Measurements from ENCODE around the gene FXYD1. TPM values are rescaled to one million over a fixed set of nuclear protein-coding genes. Genes with fewer than 3 reads are reported as not detected.

The FXYD1 gene
- total RNA-seq, 1 experiment from 2014 or later, result 13.3 TPM

- CTCF ChIA-PET, result interaction anchor here (0.7 to 5.2 kb wide), 23 partner anchors 10 to 232 kb away, joined by 3 to 72 read pairs (median 6); partner anchors contain the start of genes FXYD3, FXYD5 and HPN
- POLR2A ChIA-PET, result interaction anchor here (0.6 kb wide), 1 partner anchor 69 kb away, joined by 3 read pairs; no protein-coding TSS in a partner anchor
Measured at GRCh38 chr19:35136231-35136630, 2.4 kb upstream of the FXYD1 start.

GRCh38 chr19:35136977-35137702, 1.5 kb upstream of the FXYD1 start:
- POLR2A ChIA-PET, result no interaction called here
- H3K4me3 Mint-ChIP-seq, result no peak overlapping the region

More at GRCh38 chr19:35136231-35136630, 2.4 kb upstream of the FXYD1 start:
- H3K27me3 Mint-ChIP-seq (ENCODE audit: low read depth), result peaks cover 15% of the 10 kb centered on the region
- TF ChIP-seq, protein P1, sequence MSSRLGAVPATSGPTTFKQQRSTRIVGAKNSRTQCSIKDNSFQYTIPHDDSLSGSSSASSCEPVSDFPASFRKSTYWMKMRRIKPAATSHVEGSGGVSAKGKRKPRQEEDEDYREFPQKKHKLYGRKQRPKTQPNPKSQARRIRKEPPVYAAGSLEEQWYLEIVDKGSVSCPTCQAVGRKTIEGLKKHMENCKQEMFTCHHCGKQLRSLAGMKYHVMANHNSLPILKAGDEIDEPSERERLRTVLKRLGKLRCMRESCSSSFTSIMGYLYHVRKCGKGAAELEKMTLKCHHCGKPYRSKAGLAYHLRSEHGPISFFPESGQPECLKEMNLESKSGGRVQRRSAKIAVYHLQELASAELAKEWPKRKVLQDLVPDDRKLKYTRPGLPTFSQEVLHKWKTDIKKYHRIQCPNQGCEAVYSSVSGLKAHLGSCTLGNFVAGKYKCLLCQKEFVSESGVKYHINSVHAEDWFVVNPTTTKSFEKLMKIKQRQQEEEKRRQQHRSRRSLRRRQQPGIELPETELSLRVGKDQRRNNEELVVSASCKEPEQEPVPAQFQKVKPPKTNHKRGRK (CRISPR knock-in tag; IDR thresholded peaks at IDR 0.05; ENCODE audit: borderline replicate concordance), result no peak
- no peak for TF ChIP-seq IRF2 (CRISPR knock-in tag; IDR thresholded peaks at IDR 0.05; ENCODE audit: borderline replicate concordance, low read depth)
- TF ChIP-seq FOXK1 (CRISPR knock-in tag; IDR thresholded peaks at IDR 0.05), result no peak
- TF ChIP-seq, protein P2, sequence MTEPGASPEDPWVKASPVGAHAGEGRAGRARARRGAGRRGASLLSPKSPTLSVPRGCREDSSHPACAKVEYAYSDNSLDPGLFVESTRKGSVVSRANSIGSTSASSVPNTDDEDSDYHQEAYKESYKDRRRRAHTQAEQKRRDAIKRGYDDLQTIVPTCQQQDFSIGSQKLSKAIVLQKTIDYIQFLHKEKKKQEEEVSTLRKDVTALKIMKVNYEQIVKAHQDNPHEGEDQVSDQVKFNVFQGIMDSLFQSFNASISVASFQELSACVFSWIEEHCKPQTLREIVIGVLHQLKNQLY (CRISPR knock-in tag; IDR thresholded peaks at IDR 0.05), result no peak
- peaks cover 4% of the 10 kb centered on the region; the same call in 1 of the 2 replicates for H3K36me3 Mint-ChIP-seq
- peaks cover 28% of the 10 kb centered on the region for H3K4me1 Mint-ChIP-seq
- no peak overlapping the region for H3K27ac Mint-ChIP-seq
- H3K9me3 Mint-ChIP-seq, result peaks cover 12% of the 10 kb centered on the region
- DNase-seq (ENCODE audit: low spot score), result no peak
- no peak overlapping the region for H3K4me3 Mint-ChIP-seq
- ATAC-seq, result no peak

GRCh38 chr19:35140207-35140961, 1.8 kb downstream of the FXYD1 start:
- Mint-ChIP-seq H3K27ac (no peak overlapping the region), H3K4me1 (peaks cover 49% of the 10 kb centered on the region), H3K9me3 (no peaks in the 10 kb centered on the region), H3K4me3 (peak overlapping the region; percentile 65), H3K27me3 (ENCODE audit: low read depth) (peaks cover 34% of the 10 kb centered on the region), H3K36me3 (no peaks in the 10 kb centered on the region)
- DNase-seq (ENCODE audit: low spot score) (no peak), ATAC-seq (no peak)
- POLR2A ChIA-PET, result interaction anchor here (0.8 to 2.1 kb wide), 4 partner anchors 14 to 107 kb away, joined by 3 to 15 read pairs (median 4); partner anchors contain the start of gene FXYD5
- CTCF ChIA-PET, result interaction anchor here (0.6 to 5.5 kb wide), 30 partner anchors 10 to 970 kb away, joined by 3 to 143 read pairs (median 9); partner anchors contain the start of genes FXYD3, FXYD5 and OVOL3
- TF ChIP-seq ESRRA (CRISPR knock-in tag; IDR thresholded peaks at IDR 0.05; ENCODE audit: borderline replicate concordance) (no peak), NR3C1 (CRISPR knock-in tag; conservative IDR thresholded peaks at IDR 0.05; ENCODE audit: low read depth) (no peak), NFYB (CRISPR knock-in tag; conservative IDR thresholded peaks at IDR 0.05; ENCODE audit: low read depth) (no peak), ZNF396 (CRISPR knock-in tag; IDR thresholded peaks at IDR 0.05; ENCODE audit: borderline replicate concordance) (no peak), SP1 (CRISPR knock-in tag; conservative IDR thresholded peaks at IDR 0.05) (no peak), AFF4 (CRISPR knock-in tag; IDR thresholded peaks at IDR 0.05; ENCODE audit: borderline replicate concordance) (no peak)
- TF ChIP-seq, protein P3, sequence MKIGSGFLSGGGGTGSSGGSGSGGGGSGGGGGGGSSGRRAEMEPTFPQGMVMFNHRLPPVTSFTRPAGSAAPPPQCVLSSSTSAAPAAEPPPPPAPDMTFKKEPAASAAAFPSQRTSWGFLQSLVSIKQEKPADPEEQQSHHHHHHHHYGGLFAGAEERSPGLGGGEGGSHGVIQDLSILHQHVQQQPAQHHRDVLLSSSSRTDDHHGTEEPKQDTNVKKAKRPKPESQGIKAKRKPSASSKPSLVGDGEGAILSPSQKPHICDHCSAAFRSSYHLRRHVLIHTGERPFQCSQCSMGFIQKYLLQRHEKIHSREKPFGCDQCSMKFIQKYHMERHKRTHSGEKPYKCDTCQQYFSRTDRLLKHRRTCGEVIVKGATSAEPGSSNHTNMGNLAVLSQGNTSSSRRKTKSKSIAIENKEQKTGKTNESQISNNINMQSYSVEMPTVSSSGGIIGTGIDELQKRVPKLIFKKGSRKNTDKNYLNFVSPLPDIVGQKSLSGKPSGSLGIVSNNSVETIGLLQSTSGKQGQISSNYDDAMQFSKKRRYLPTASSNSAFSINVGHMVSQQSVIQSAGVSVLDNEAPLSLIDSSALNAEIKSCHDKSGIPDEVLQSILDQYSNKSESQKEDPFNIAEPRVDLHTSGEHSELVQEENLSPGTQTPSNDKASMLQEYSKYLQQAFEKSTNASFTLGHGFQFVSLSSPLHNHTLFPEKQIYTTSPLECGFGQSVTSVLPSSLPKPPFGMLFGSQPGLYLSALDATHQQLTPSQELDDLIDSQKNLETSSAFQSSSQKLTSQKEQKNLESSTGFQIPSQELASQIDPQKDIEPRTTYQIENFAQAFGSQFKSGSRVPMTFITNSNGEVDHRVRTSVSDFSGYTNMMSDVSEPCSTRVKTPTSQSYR (CRISPR knock-in tag; IDR thresholded peaks at IDR 0.05), result no peak
- TF ChIP-seq, protein P4, sequence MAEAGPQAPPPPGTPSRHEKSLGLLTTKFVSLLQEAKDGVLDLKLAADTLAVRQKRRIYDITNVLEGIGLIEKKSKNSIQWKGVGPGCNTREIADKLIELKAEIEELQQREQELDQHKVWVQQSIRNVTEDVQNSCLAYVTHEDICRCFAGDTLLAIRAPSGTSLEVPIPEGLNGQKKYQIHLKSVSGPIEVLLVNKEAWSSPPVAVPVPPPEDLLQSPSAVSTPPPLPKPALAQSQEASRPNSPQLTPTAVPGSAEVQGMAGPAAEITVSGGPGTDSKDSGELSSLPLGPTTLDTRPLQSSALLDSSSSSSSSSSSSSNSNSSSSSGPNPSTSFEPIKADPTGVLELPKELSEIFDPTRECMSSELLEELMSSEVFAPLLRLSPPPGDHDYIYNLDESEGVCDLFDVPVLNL (CRISPR knock-in tag; IDR thresholded peaks at IDR 0.05; ENCODE audit: borderline replicate concordance, low read depth), result no peak

More at GRCh38 chr19:35136977-35137702, 1.5 kb upstream of the FXYD1 start:
- Mint-ChIP-seq H3K9me3 (peaks cover 12% of the 10 kb centered on the region), H3K36me3 (peaks cover 4% of the 10 kb centered on the region; the same call in 1 of the 2 replicates), H3K27me3 (ENCODE audit: low read depth) (peaks cover 15% of the 10 kb centered on the region), H3K27ac (no peak overlapping the region), H3K4me1 (peaks cover 36% of the 10 kb centered on the region)
- ATAC-seq, result no peak
- no peak for DNase-seq (ENCODE audit: low spot score)
- CTCF ChIA-PET, result interaction anchor here (1.0 to 5.2 kb wide), 6 partner anchors 16 to 88 kb away, joined by 3 to 72 read pairs (median 22); partner anchors contain the start of genes FXYD3 and FXYD5
- TF ChIP-seq MXD4 (CRISPR knock-in tag; IDR thresholded peaks at IDR 0.05; ENCODE audit: borderline replicate concordance) (no peak), OVOL2 (CRISPR knock-in tag; IDR thresholded peaks at IDR 0.05; ENCODE audit: borderline replicate concordance) (no peak)

Measured in WTC11 (cell line).